DND-41 (cell line): Measurements from ENCODE around the gene GGN.

Experiments
- CTCF ChIP-seq: IDR thresholded peaks from 2 replicates; pipeline ENCODE4 v1.5.1; 2012; ENCODE audit warnings: borderline replicate concordance, low read length, moderate library complexity, mild to moderate bottlenecking; ENCODE audit not compliant: poor library complexity, severe bottlenecking; ENCODE audit errors: extremely low read depth
- EZH2 ChIP-seq: IDR thresholded peaks from 3 replicates; pipeline ENCODE4 v1.6.1; 2012; ENCODE audit warnings: borderline replicate concordance, low read depth, mild to moderate bottlenecking, moderate library complexity, low read length, inconsistent platforms; ENCODE audit not compliant: severe bottlenecking

- TF ChIP-seq CTCF (no peak), EZH2 (no peak)
Measured at GRCh38 chr19:38430931-38431330, 43.1 kb upstream of the GGN start.
